WTC11 (cell line): ENCODE results near the gene EWSR1. TPM values are rescaled to one million over a fixed set of nuclear protein-coding genes. Genes with fewer than 3 reads are reported as not detected.

Experiments
- ATAC-seq: fragments of 200-7000 bp; cut with Tn5 transposase; 2 replicates; pipeline ENCODE4 v1.10.0; 2021; ENCODE audit warnings: mild to moderate bottlenecking, moderate library complexity
- CTCF ChIA-PET: fragments of 300-600 bp; sonication (Branson Sonifier 250); formaldehyde crosslinking; loops from one replicate; lab custom pipeline; 2021; ENCODE audit warnings: antibody characterized with exemption; lab: Charles Lee
- POLR2A ChIA-PET: fragments of 350-600 bp; sonication (Branson Sonifier 250); formaldehyde crosslinking; loops from one replicate; lab custom pipeline; 2021; ENCODE audit warnings: antibody characterized with exemption; lab: Charles Lee
- DNase-seq: peaks from one replicate; pipeline ENCODE4 v3.0.0; 2021; ENCODE audit warnings: low spot score
- H3K27ac Mint-ChIP-seq: 2 replicates; pipeline ENCODE4 v1.8.0; 2021; ENCODE audit warnings: mixed read lengths
- H3K27me3 Mint-ChIP-seq: 2 replicates; pipeline ENCODE4 v1.8.0; 2021; ENCODE audit warnings: low read depth, mild to moderate bottlenecking, moderate library complexity, mixed read lengths
- H3K36me3 Mint-ChIP-seq: 2 replicates; pipeline ENCODE4 v1.8.0; 2021; ENCODE audit warnings: mixed read lengths
- H3K4me1 Mint-ChIP-seq: 2 replicates; pipeline ENCODE4 v1.8.0; 2022; ENCODE audit warnings: mixed read lengths
- H3K4me3 Mint-ChIP-seq: 2 replicates; pipeline ENCODE4 v1.8.0; 2021; ENCODE audit warnings: mild to moderate bottlenecking, moderate library complexity, mixed read lengths
- H3K9me3 Mint-ChIP-seq: 2 replicates; pipeline ENCODE4 v1.8.0; 2021; ENCODE audit warnings: mixed read lengths
- ARID4B ChIP-seq: sonication (generic); formaldehyde crosslinking; IDR thresholded peaks from 2 replicates; pipeline ENCODE4 v1.8.0; 2023; ENCODE audit warnings: missing genetic modification reagents, mild to moderate bottlenecking, borderline replicate concordance
- ATF6 ChIP-seq: sonication (generic); formaldehyde crosslinking; IDR thresholded peaks from 2 replicates; pipeline ENCODE4 v1.8.1; 2023; ENCODE audit warnings: mild to moderate bottlenecking, missing genetic modification reagents
- E2F4 ChIP-seq: sonication (generic); formaldehyde crosslinking; IDR thresholded peaks from 2 replicates; pipeline ENCODE4 v1.8.1; 2022; ENCODE audit warnings: low read depth, mild to moderate bottlenecking, moderate library complexity, missing genetic modification reagents, borderline replicate concordance
- EMX1 ChIP-seq: fragments of 250-450 bp; sonication (Bioruptor Pico); IDR thresholded peaks from 2 replicates; pipeline ENCODE4 v1.8.0; 2021; ENCODE audit warnings: mild to moderate bottlenecking
- ESRRA ChIP-seq: sonication (generic); formaldehyde crosslinking; IDR thresholded peaks from 2 replicates; pipeline ENCODE4 v1.8.1; 2022; ENCODE audit warnings: mild to moderate bottlenecking, missing genetic modification reagents, borderline replicate concordance
- GABPB1 ChIP-seq: sonication (generic); formaldehyde crosslinking; IDR thresholded peaks from 2 replicates; pipeline ENCODE4 v1.8.1; 2023; ENCODE audit warnings: mild to moderate bottlenecking, missing genetic modification reagents
- GTF2I ChIP-seq: fragments of 250-450 bp; sonication (Bioruptor Pico); conservative IDR thresholded peaks from 2 replicates; pipeline ENCODE4 v1.4.0; 2021; ENCODE audit warnings: mild to moderate bottlenecking
- KAT7 ChIP-seq: sonication (generic); formaldehyde crosslinking; IDR thresholded peaks from 2 replicates; pipeline ENCODE4 v1.8.1; 2023; ENCODE audit warnings: missing genetic modification reagents, mild to moderate bottlenecking, borderline replicate concordance
- MLX ChIP-seq: sonication (generic); formaldehyde crosslinking; IDR thresholded peaks from 2 replicates; pipeline ENCODE4 v1.8.1; 2023; ENCODE audit warnings: mild to moderate bottlenecking, missing genetic modification reagents, moderate library complexity
- NFATC4 ChIP-seq: fragments of 250-450 bp; sonication (Bioruptor Pico); IDR thresholded peaks from 2 replicates; pipeline ENCODE4 v1.9.0; 2021; ENCODE audit warnings: mild to moderate bottlenecking
- NR2C2 ChIP-seq: sonication (generic); formaldehyde crosslinking; IDR thresholded peaks from 2 replicates; pipeline ENCODE4 v1.8.0; 2022; ENCODE audit warnings: mild to moderate bottlenecking, missing genetic modification reagents
- OVOL2 ChIP-seq: fragments of 250-450 bp; sonication (Bioruptor Pico); IDR thresholded peaks from 2 replicates; pipeline ENCODE4 v1.9.0; 2021; ENCODE audit warnings: mild to moderate bottlenecking, borderline replicate concordance
- PREB ChIP-seq: sonication (generic); formaldehyde crosslinking; IDR thresholded peaks from 2 replicates; pipeline ENCODE4 v1.8.1; 2022; ENCODE audit warnings: mild to moderate bottlenecking, missing genetic modification reagents, moderate library complexity, borderline replicate concordance
- TEAD4 ChIP-seq: sonication (generic); formaldehyde crosslinking; IDR thresholded peaks from 2 replicates; pipeline ENCODE4 v1.8.0; 2022; ENCODE audit warnings: mild to moderate bottlenecking, missing genetic modification reagents
- USF2 ChIP-seq: sonication (generic); formaldehyde crosslinking; IDR thresholded peaks from 2 replicates; pipeline ENCODE4 v1.8.1; 2023; ENCODE audit warnings: mild to moderate bottlenecking, missing genetic modification reagents, moderate library complexity
- ZMAT4 ChIP-seq: fragments of 250-450 bp; sonication (Bioruptor Pico); IDR thresholded peaks from 2 replicates; pipeline ENCODE4 v1.9.0; 2021; ENCODE audit warnings: mild to moderate bottlenecking
- ZNF138 ChIP-seq: sonication (generic); formaldehyde crosslinking; conservative IDR thresholded peaks from 2 replicates; pipeline ENCODE4 v1.8.1; 2022; ENCODE audit warnings: mild to moderate bottlenecking, moderate library complexity, missing genetic modification reagents
- ZNF396 ChIP-seq: fragments of 250-450 bp; sonication (Bioruptor Pico); IDR thresholded peaks from 2 replicates; pipeline ENCODE4 v1.8.0; 2021; ENCODE audit warnings: mild to moderate bottlenecking, moderate library complexity, borderline replicate concordance
- total RNA-seq: library from RNA; stranded (reverse); gene quantifications from 3 replicates; pipeline ENCODE4 v1.2.3, GENCODE V29; 2021
- TF ChIP-seq, protein P1 (sequence below): fragments of 250-450 bp; sonication (Bioruptor Pico); IDR thresholded peaks from 2 replicates; pipeline ENCODE4 v1.9.0; 2021; ENCODE audit warnings: mild to moderate bottlenecking

Gene EWSR1
- total RNA-seq, 1 experiment from 2014 or later = 377 TPM

DNA sequence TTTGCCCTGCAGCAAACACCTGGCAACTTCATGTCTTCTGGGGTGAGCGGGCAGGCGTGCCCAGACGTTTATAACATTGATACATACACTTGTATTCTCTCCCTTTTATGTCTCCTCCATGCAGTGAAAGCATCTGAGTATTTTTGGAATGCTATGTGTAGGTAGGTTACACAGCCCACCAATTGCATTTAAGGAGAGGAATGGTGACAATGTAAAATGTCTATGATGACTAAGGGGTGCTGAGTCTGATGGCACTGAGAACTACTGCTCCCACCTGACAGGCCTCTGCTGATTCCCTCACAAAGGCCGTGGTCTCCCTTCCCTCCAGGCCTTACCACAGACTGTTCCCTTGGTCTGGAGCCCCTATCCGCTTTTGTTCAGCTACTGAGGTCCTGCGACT is 70.3 kb downstream of the EWSR1 start (continued):
- TF ChIP-seq OVOL2 (CRISPR knock-in tag) (no peak), ESRRA (CRISPR knock-in tag) (no peak), GTF2I (CRISPR knock-in tag) (no peak), NR2C2 (CRISPR knock-in tag) (no peak), ARID4B (no peak)

- H3K9me3 Mint-ChIP-seq = no peaks in the 10 kb centered on the region
- CTCF ChIA-PET = no interaction called here
- H3K4me3 Mint-ChIP-seq = no peak overlapping the region
- H3K36me3 Mint-ChIP-seq = peaks cover 47% of the 10 kb centered on the region
- POLR2A ChIA-PET = no interaction called here
- no peak for ATAC-seq
- no peak overlapping the region for H3K27ac Mint-ChIP-seq
- TF ChIP-seq, protein P1, sequence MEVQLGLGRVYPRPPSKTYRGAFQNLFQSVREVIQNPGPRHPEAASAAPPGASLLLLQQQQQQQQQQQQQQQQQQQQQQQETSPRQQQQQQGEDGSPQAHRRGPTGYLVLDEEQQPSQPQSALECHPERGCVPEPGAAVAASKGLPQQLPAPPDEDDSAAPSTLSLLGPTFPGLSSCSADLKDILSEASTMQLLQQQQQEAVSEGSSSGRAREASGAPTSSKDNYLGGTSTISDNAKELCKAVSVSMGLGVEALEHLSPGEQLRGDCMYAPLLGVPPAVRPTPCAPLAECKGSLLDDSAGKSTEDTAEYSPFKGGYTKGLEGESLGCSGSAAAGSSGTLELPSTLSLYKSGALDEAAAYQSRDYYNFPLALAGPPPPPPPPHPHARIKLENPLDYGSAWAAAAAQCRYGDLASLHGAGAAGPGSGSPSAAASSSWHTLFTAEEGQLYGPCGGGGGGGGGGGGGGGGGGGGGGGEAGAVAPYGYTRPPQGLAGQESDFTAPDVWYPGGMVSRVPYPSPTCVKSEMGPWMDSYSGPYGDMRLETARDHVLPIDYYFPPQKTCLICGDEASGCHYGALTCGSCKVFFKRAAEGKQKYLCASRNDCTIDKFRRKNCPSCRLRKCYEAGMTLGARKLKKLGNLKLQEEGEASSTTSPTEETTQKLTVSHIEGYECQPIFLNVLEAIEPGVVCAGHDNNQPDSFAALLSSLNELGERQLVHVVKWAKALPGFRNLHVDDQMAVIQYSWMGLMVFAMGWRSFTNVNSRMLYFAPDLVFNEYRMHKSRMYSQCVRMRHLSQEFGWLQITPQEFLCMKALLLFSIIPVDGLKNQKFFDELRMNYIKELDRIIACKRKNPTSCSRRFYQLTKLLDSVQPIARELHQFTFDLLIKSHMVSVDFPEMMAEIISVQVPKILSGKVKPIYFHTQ (CRISPR knock-in tag) = no peak
- TF ChIP-seq GABPB1 (CRISPR knock-in tag) = no peak
- H3K27me3 Mint-ChIP-seq = no peaks in the 10 kb centered on the region
- no peaks in the 10 kb centered on the region for H3K4me1 Mint-ChIP-seq
- no peak for DNase-seq
Measured at GRCh38 chr22:29339381-29340235, 71.5 kb downstream of the EWSR1 start.

DNA sequence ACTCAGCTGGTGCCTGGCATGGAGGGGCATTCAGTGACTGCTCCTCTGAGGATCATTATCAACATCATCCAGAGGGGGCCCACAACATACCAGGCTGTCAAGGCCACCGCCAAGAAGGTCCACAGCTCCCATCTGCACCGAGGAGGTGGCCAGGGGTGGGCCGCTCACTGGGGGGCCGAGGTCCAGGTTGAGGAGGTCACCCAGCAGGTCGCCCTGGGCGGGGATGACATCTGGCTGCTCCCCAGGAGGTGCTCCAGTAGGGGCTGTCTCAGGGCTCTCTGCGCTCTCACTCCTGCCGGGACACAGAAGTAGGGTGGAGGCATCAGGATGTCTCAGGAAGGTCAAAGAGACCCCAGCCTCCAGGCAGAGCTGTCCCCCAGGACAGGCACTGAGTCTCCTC is 72.5 kb downstream of the EWSR1 start:
- ATAC-seq (no peak), DNase-seq (no peak)
- ChIA-PET POLR2A (no interaction called here), CTCF (no interaction called here)
- Mint-ChIP-seq H3K4me3 (no peak overlapping the region), H3K4me1 (no peaks in the 10 kb centered on the region), H3K27me3 (no peaks in the 10 kb centered on the region), H3K36me3 (peaks cover 50% of the 10 kb centered on the region), H3K27ac (no peak overlapping the region), H3K9me3 (no peaks in the 10 kb centered on the region)
- TF ChIP-seq MLX (CRISPR knock-in tag) = no peak
- TF ChIP-seq NFATC4 (CRISPR knock-in tag) = no peak
- TF ChIP-seq USF2 = no peak
- no peak for TF ChIP-seq PREB (CRISPR knock-in tag)
- no peak for TF ChIP-seq KAT7 (CRISPR knock-in tag)
- TF ChIP-seq ZNF396 = no peak
- no peak for TF ChIP-seq ZNF138 (CRISPR knock-in tag)
- TF ChIP-seq ZMAT4 (CRISPR knock-in tag) = no peak
- TF ChIP-seq E2F4 (CRISPR knock-in tag) = no peak
- no peak for TF ChIP-seq ATF6 (CRISPR knock-in tag)
- no peak for TF ChIP-seq TEAD4 (CRISPR knock-in tag)
- TF ChIP-seq EMX1 (CRISPR knock-in tag) = no peak
